Measurements from ENCODE around the gene SDF4. TPM values are rescaled to one million over a fixed set of nuclear protein-coding genes. Genes with fewer than 3 reads are reported as not detected.

Gene SDF4
- total RNA-seq, 4 donors from 2014 or later, result 109 to 144 (median 138) TPM

GRCh38 chr1:1204998-1205768 lies 26.6 kb downstream of the SDF4 start:
- Histone ChIP-seq H3K27ac (no peak overlapping the region), H3K4me1 (peaks cover 6 to 20% of the 10 kb centered on the region in 2 donors), H3K36me3 (no peaks in the 10 kb centered on the region), H3K27me3 (no peaks in the 10 kb centered on the region), H3K4me3 (replicated peaks in 1 of 3) (no peak overlapping the region), H3K9me3 (no peaks in the 10 kb centered on the region)
- TF ChIP-seq POLR2A (IDR thresholded peaks at IDR 0.05), result no peak
- TF ChIP-seq, protein P1, sequence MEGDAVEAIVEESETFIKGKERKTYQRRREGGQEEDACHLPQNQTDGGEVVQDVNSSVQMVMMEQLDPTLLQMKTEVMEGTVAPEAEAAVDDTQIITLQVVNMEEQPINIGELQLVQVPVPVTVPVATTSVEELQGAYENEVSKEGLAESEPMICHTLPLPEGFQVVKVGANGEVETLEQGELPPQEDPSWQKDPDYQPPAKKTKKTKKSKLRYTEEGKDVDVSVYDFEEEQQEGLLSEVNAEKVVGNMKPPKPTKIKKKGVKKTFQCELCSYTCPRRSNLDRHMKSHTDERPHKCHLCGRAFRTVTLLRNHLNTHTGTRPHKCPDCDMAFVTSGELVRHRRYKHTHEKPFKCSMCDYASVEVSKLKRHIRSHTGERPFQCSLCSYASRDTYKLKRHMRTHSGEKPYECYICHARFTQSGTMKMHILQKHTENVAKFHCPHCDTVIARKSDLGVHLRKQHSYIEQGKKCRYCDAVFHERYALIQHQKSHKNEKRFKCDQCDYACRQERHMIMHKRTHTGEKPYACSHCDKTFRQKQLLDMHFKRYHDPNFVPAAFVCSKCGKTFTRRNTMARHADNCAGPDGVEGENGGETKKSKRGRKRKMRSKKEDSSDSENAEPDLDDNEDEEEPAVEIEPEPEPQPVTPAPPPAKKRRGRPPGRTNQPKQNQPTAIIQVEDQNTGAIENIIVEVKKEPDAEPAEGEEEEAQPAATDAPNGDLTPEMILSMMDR (IDR thresholded peaks at IDR 0.05), result no peak
- no peak for DNase-seq
- intact Hi-C loops (cut with DNase I), result no loop called here
- 80 to 100% methylated on average over 2 to 10 of the region's 19 CpGs for WGBS, 2 donors

GRCh38 chr1:1204425-1204920 lies 27.3 kb downstream of the SDF4 start:
- peaks cover 6 to 20% of the 10 kb centered on the region in 2 donors for H3K4me1 ChIP-seq
- no peak overlapping the region for H3K27ac ChIP-seq
- H3K9me3 ChIP-seq, result no peaks in the 10 kb centered on the region
- H3K27me3 ChIP-seq, result no peaks in the 10 kb centered on the region
- intact Hi-C loops (cut with DNase I), result no loop called here
- H3K36me3 ChIP-seq, result no peaks in the 10 kb centered on the region
- H3K4me3 ChIP-seq (replicated peaks in 1 of 3), result no peak overlapping the region
- TF ChIP-seq POLR2A (IDR thresholded peaks at IDR 0.05), result no peak
- TF ChIP-seq, protein P1 (IDR thresholded peaks at IDR 0.05), result no peak
- DNase-seq, result no peak
- WGBS, 2 donors, result 84 to 91% methylated on average over 6 to 8 of the region's 8 CpGs

GRCh38 chr1:1203561-1204424 lies 28.0 kb downstream of the SDF4 start:
- H3K27ac ChIP-seq, result no peak overlapping the region
- DNase-seq, result no peak
- no peaks in the 10 kb centered on the region for H3K27me3 ChIP-seq
- peaks cover 6 to 20% of the 10 kb centered on the region in 2 donors for H3K4me1 ChIP-seq
- no peak for TF ChIP-seq POLR2A (IDR thresholded peaks at IDR 0.05)
- TF ChIP-seq, protein P1 (IDR thresholded peaks at IDR 0.05), result no peak
- H3K9me3 ChIP-seq, result no peaks in the 10 kb centered on the region
- H3K36me3 ChIP-seq, result no peaks in the 10 kb centered on the region
- 72 to 76% methylated on average over 24 to 28 of the region's 49 CpGs for WGBS, 2 donors
- H3K4me3 ChIP-seq (replicated peaks in 1 of 3), result no peak overlapping the region
- intact Hi-C loops (cut with DNase I), result no loop called here

DNA sequence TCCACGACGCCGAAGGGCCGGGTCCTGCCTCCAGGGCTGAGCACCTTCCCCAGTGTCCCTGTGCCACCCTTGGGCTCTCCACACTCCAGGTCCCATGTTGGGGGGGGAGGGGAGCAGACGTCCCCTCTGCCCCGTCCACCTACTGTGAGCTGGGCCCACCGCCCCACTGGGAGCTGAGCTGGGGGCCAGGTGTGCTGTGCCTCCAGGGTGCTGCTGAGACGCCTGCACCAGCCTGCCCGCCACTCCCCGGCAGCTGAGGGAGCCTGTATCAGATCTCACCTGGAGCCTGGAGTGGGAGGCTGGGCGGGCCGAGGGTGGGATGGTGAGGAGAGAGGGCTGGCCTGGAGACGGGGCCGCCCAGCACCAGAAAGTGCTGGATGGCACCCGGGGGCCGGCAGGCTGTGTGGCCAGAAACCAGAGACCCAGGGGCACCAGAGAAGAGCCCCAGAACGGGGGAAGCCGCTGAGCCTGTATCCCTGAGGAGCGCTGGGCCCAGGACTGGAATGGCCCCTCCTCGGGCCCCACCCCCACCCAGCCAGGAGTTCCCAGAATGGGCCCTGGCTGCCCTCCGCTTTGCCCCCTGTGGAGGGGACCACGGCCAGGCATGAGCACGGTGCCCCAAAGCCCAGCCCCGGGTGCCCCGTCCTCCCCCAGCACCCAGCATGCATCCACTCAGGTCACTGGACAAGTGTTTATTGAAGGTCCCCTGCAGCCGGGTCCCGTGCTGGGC lies 28.8 kb downstream of the SDF4 start:
- no peak for DNase-seq
- H3K4me1 ChIP-seq, result peaks cover 6 to 20% of the 10 kb centered on the region in 2 donors
- TF ChIP-seq, protein P1 (IDR thresholded peaks at IDR 0.05), result no peak
- no peak for TF ChIP-seq POLR2A (IDR thresholded peaks at IDR 0.05)
- 74 to 78% methylated on average over 7 to 19 of the region's 27 CpGs for WGBS, 2 donors
- no peaks in the 10 kb centered on the region for H3K36me3 ChIP-seq
- H3K27me3 ChIP-seq, result no peaks in the 10 kb centered on the region
- intact Hi-C loops (cut with DNase I), result no loop called here
- no peak overlapping the region for H3K4me3 ChIP-seq (replicated peaks in 1 of 3)
- no peaks in the 10 kb centered on the region for H3K9me3 ChIP-seq
- no peak overlapping the region for H3K27ac ChIP-seq
